Smooth muscle cell (in vitro differentiated cells): ENCODE results near the gene ARL4D. TPM values are rescaled to one million over a fixed set of nuclear protein-coding genes. Genes with fewer than 3 reads are reported as not detected.

Experiments
- DNase-seq: peaks from one replicate; lab custom pipeline; 2025; ENCODE audit not compliant: unreplicated experiment; lab: John Stamatoyannopoulos, UW
- H2AFZ ChIP-seq: fragments of 200-600 bp; sonication (generic); 2 replicates; pipeline ENCODE4 v1.6.0; 2016; ENCODE audit warnings: antibody characterized with exemption, low read depth, mild to moderate bottlenecking
- H3F3A ChIP-seq: fragments of 200-600 bp; sonication (generic); 2 replicates; pipeline ENCODE4 v1.6.0; 2017; ENCODE audit warnings: antibody characterized with exemption, low read depth
- H3K27ac ChIP-seq: fragments of 200-600 bp; sonication (generic); 2 replicates; pipeline ENCODE4 v1.5.1; 2016; ENCODE audit warnings: low read depth, mild to moderate bottlenecking
- H3K27me3 ChIP-seq: fragments of 200-600 bp; sonication (generic); 2 replicates; pipeline ENCODE4 v1.6.1; 2016; ENCODE audit warnings: low read depth, mild to moderate bottlenecking
- H3K36me3 ChIP-seq: fragments of 200-600 bp; sonication (generic); 2 replicates; pipeline ENCODE4 v1.5.1; 2016; ENCODE audit warnings: low read depth
- H3K4me1 ChIP-seq: fragments of 200-600 bp; sonication (generic); 2 replicates; pipeline ENCODE4 v1.5.1; 2016; ENCODE audit warnings: low read depth
- H3K4me2 ChIP-seq: fragments of 200-600 bp; sonication (generic); 2 replicates; pipeline ENCODE4 v1.6.0; 2016; ENCODE audit warnings: mild to moderate bottlenecking
- H3K4me3 ChIP-seq: fragments of 200-600 bp; sonication (generic); 2 replicates; pipeline ENCODE4 v1.5.1; 2016; ENCODE audit warnings: mild to moderate bottlenecking
- H3K79me2 ChIP-seq: fragments of 200-600 bp; sonication (generic); 2 replicates; pipeline ENCODE4 v1.6.0; 2016; ENCODE audit warnings: low read depth, mild to moderate bottlenecking
- H3K9ac ChIP-seq: fragments of 200-600 bp; sonication (generic); 2 replicates; pipeline ENCODE4 v1.6.0; 2016; ENCODE audit warnings: low read depth
- H3K9me3 ChIP-seq: fragments of 200-600 bp; sonication (generic); replicated peaks from 2 replicates; pipeline ENCODE4 v1.5.1; 2016; ENCODE audit warnings: low read depth
- H4K20me1 ChIP-seq: fragments of 200-600 bp; sonication (generic); 2 replicates; pipeline ENCODE4 v1.6.0; 2016; ENCODE audit warnings: low read depth
- WGBS: methylation state at CpG from one replicate; pipeline ENCODE4 v1.1.7; 2016; ENCODE audit warnings: low lambda C conversion rate; 5-methylcytosine and 5-hydroxymethylcytosine counted together
- polyA plus RNA-seq: library from polyadenylated mRNA; unstranded; fragments of >200 nt; fragmentation: Nextera tagmentation; extraction: Ambion mirVana; gene quantifications from 2 replicates; pipeline ENCODE4 v1.2.1, GENCODE V29; 2016
- total RNA-seq: library from RNA; depleted of rRNA; stranded (reverse); fragments of >200 nt; gene quantifications from 2 replicates; pipeline ENCODE4 v1.2.3, GENCODE V29; 2014
- TF ChIP-seq, protein P1 (sequence below): fragments of 200-600 bp; sonication (generic); IDR thresholded peaks from 2 replicates; pipeline ENCODE4 v1.5.1; 2017; ENCODE audit warnings: borderline replicate concordance, mild to moderate bottlenecking, antibody characterized with exemption; ENCODE audit not compliant: insufficient read depth, poor library complexity, severe bottlenecking

Gene ARL4D
- total and polyA plus RNA-seq, 2 experiments from 2014 or later = 9.9 to 25.9 TPM

DNA sequence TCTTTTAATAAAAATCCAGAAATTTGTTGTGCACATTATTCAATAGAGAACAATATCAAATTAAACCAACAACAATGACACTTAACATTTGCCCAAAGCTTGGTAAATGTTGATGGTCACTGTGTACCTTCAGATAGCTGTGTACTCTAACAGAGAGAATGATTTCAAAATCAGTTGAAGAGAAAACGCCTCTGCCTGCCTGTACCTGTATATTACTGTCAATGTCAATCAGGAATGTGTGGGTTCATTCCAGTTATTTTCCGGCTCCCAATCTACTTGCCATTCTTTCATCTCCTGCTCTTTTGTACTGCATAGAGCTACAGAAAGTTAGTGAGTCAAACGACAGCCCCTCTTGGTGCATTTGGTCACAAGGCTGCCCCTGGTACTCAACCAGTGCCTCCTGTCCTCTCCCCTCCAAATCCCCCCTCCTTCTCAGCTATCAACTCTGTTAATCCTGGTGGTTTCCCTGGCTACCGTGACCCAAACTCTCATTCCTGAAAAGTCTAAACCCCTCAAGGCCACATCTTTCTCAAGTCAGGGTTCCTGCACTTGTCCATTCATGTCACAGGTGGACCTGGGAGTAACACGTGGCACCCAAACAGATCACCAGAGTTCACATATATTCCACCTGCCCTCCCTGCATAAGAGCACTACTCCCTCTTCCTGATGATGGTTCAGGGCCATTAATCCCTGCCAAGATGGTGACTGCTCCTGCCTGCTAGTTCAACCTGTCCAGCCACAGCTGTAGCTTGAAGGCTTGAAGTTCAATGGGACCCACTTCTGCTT is 13.6 kb upstream of the ARL4D start:
- Histone ChIP-seq H3K27ac (no peak overlapping the region), H3F3A (no peaks in the 10 kb centered on the region), H4K20me1 (no peaks in the 10 kb centered on the region), H3K4me1 (no peaks in the 10 kb centered on the region), H2AFZ (no peak overlapping the region), H3K79me2 (no peaks in the 10 kb centered on the region), H3K4me3 (no peak overlapping the region), H3K9me3 (no peaks in the 10 kb centered on the region), H3K9ac (no peak overlapping the region), H3K36me3 (no peaks in the 10 kb centered on the region), H3K4me2 (no peak overlapping the region), H3K27me3 (no peaks in the 10 kb centered on the region)
- TF ChIP-seq, protein P1, sequence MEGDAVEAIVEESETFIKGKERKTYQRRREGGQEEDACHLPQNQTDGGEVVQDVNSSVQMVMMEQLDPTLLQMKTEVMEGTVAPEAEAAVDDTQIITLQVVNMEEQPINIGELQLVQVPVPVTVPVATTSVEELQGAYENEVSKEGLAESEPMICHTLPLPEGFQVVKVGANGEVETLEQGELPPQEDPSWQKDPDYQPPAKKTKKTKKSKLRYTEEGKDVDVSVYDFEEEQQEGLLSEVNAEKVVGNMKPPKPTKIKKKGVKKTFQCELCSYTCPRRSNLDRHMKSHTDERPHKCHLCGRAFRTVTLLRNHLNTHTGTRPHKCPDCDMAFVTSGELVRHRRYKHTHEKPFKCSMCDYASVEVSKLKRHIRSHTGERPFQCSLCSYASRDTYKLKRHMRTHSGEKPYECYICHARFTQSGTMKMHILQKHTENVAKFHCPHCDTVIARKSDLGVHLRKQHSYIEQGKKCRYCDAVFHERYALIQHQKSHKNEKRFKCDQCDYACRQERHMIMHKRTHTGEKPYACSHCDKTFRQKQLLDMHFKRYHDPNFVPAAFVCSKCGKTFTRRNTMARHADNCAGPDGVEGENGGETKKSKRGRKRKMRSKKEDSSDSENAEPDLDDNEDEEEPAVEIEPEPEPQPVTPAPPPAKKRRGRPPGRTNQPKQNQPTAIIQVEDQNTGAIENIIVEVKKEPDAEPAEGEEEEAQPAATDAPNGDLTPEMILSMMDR = no peak
- 61% methylated on average over 5 of the region's 5 CpGs for WGBS
- DNase-seq = no peak

DNA sequence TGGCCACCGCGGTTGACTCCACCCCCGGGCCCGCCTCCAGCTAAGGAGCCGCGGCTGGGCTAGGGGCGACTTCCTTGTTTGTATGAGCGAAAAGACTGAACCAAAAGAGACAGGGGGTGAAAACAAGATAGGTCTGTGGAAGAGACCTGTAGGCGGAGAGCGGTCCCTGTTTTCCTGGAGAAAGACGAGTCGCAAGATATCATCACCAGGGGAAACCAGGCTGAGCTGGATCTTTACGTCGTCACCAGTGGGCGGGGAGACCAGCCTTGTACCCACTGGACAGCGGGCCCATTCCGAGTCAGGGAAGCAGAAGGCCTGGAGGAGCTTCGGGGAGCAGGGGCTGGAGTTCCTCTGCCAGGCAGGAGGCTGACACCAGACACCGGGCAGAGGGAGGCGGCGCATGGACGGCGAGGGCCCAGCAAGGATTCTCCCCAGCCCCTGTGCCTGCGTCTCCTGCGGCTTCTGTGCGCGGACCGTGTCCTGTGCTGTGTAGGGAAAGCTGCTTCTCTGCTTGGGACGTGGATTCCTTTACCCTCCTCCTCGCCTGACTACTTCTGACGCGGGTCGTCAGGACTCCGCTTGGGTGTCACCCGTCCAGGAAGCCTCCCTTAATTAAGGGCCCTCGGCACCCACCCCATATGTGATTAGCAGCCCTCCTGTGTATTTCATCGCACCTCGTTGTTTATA is 10.3 kb upstream of the ARL4D start:
- DNase-seq = peak; percentile 95
- Histone ChIP-seq H3K27ac (peak overlapping the region; percentile 99), H3K9ac (peak overlapping the region; percentile 97), H3K36me3 (no peaks in the 10 kb centered on the region), H3F3A (no peaks in the 10 kb centered on the region), H3K27me3 (no peaks in the 10 kb centered on the region), H2AFZ (peak overlapping the region; percentile 85), H3K79me2 (no peaks in the 10 kb centered on the region), H3K4me3 (peak overlapping the region; percentile 55), H3K9me3 (no peaks in the 10 kb centered on the region), H3K4me2 (peak overlapping the region; percentile 95), H3K4me1 (no peaks in the 10 kb centered on the region), H4K20me1 (no peaks in the 10 kb centered on the region)
- TF ChIP-seq, protein P1 = no peak
- WGBS = 1% methylated on average over 38 of the region's 38 CpGs

DNA sequence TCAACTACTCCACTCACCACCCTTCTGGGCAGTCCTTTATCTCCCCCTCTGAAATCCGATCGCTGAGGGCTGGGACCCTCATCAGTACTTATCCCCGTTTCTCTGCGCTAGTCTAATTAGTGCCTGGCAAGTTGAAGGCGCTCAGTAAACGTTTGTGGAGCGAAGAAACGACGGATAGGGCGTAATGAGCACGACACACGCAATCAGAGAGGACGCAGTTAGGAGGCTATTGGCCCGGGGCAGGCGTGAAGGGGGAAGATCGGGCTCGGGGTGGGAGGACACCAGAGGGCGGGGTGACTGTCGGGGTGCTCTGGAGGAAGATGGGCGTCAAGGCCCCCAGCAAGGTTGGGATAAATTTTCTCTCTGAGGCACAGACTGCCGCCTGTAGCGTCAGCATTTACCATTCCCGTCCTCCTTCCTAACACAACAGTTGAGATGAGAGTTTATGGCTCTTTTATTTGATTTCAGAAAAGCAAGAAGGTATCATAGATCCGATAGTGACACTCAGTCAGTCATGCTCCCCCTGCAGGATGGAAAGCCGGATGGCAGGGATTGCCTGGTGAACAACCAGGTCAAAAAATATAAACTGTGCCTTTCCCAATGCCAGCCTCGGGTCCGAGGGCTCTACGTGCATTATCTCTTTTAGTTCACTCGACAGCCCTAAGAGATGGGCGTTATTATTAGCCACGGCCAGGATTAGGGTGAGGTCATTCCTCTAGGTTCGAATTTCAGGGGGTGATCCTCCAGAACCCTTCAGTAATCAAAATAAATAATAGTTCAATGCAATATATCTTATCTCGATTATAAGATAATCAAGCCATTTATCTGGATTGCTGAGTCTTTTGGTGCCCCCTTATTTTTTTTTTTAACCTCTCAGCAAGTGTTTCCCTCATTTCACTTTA is 9.5 kb upstream of the ARL4D start:
- peak overlapping the region; percentile 95 for H3K4me2 ChIP-seq
- H3K9ac ChIP-seq = peak overlapping the region; percentile 97
- H3F3A ChIP-seq = no peaks in the 10 kb centered on the region
- H3K79me2 ChIP-seq = no peaks in the 10 kb centered on the region
- H3K27ac ChIP-seq = peak overlapping the region; percentile 99
- no peaks in the 10 kb centered on the region for H3K4me1 ChIP-seq
- H3K4me3 ChIP-seq = peak overlapping the region; percentile 55
- no peaks in the 10 kb centered on the region for H3K27me3 ChIP-seq
- peak; percentile 67 for DNase-seq
- H3K36me3 ChIP-seq = no peaks in the 10 kb centered on the region
- 5% methylated on average over 32 of the region's 33 CpGs for WGBS
- TF ChIP-seq, protein P1 = peak; percentile 64
- H2AFZ ChIP-seq = peak overlapping the region; percentile 74
- no peaks in the 10 kb centered on the region for H4K20me1 ChIP-seq
- no peaks in the 10 kb centered on the region for H3K9me3 ChIP-seq
